ENCODE measurements around the gene TLNRD1.
"Not testable (repeated sequence)": the region's sequence is repeated elsewhere in the genome, so short reads cannot be mapped to it uniquely, and the experiment has no call there.

Gene TLNRD1

GRCh38 chr15:81000624-81001151, at the start of gene TLNRD1:
TLNRD1 (plus strand) TSS chr15:81000923; CDS start chr15:81002272, 1,349 bp downstream.
- Histone ChIP-seq H3K4me1 (ENCODE audit: insufficient read depth, low read length) (peaks cover 3% of the 10 kb centered on the region; the same call in 1 of the 2 replicates), H3K36me3 (ENCODE audit: insufficient read depth, low read length) (no peaks in the 10 kb centered on the region), H3K9me3 (ENCODE audit: control insufficient read depth, insufficient read depth, low read length) (no peaks in the 10 kb centered on the region), H3K9ac (ENCODE audit: low read depth, low read length) (peak within 1 kb of the TSS; percentile 82)

- H3K9me3 ChIP-seq (ENCODE audit: control insufficient read depth, insufficient read depth, low read length): no peaks in the 10 kb centered on the region; the same call in 1 of the 2 replicates
- peaks cover 28% of the 10 kb centered on the region for H3K4me1 ChIP-seq (ENCODE audit: insufficient read depth, low read length)
- H3K36me3 ChIP-seq (ENCODE audit: insufficient read depth, low read length): peaks cover 3% of the 10 kb centered on the region; the same call in 1 of the 2 replicates
- H3K9ac ChIP-seq (ENCODE audit: low read depth, low read length): no peak overlapping the region
Observed at GRCh38 chr15:80951941-80952340, 48.8 kb upstream of the TLNRD1 start.

- 0 out of 2 replicates have a peak, but pooled peaks cover 3% of the 10 kb centered on the region for H3K36me3 ChIP-seq (ENCODE audit: insufficient read depth, low read length)
- no peaks in the 10 kb centered on the region; the same call in 1 of the 2 replicates for H3K9me3 ChIP-seq (ENCODE audit: control insufficient read depth, insufficient read depth, low read length)
- H3K4me1 ChIP-seq (ENCODE audit: insufficient read depth, low read length): peaks cover 32% of the 10 kb centered on the region
- no peak overlapping the region for H3K9ac ChIP-seq (ENCODE audit: low read depth, low read length)
Observed at GRCh38 chr15:80953001-80953952, 47.4 kb upstream of the TLNRD1 start.

DNA sequence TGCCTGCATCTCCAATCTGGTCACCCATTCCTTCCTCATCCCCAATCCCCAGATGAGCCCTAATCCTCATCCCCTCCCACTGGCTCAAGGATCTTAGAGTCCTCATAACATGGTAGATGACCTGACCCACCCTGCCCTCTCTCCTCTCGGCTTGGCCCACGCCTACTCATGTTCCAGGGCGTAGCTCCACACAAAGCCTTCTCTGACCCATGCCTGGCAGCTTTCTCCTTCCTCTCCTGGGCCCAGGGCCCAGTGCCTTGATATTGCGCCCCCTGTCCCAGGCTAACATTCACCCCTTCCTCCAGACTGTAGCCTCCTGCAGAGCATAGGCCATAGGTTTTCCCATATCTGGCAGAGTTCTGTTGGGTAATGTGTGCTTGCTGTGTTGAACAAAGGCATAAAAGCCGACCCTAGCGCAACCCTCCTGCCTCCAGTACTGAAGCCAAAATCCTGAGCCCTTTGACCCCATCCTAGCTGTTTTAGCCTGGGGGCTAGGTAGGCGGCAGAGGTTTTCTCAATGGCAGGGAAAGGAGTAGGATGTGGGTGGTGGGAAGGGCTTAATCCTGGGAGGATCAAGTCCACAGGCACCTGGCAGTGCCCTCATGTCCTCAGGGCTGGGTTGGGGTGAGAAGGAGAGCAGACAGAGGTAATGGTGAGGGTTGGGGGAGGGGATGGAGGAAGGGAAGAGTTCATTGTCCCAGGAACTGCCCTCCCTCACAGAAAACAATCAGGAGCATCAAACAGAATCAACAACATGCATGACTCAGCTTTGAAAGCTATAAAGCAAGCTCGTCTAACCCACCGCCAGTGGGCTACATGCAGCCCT, 46.6 kb upstream of the TLNRD1 start:
- Histone ChIP-seq H3K4me1 (ENCODE audit: insufficient read depth, low read length) (peaks cover 32% of the 10 kb centered on the region), H3K9ac (ENCODE audit: low read depth, low read length) (no peak overlapping the region), H3K9me3 (ENCODE audit: control insufficient read depth, insufficient read depth, low read length) (no peaks in the 10 kb centered on the region; the same call in 1 of the 2 replicates), H3K36me3 (ENCODE audit: insufficient read depth, low read length) (0 out of 2 replicates have a peak, but pooled peaks cover 3% of the 10 kb centered on the region)

- not testable (repeated sequence) for H3K9ac ChIP-seq (ENCODE audit: low read depth, low read length); H3K9me3 ChIP-seq (ENCODE audit: control insufficient read depth, insufficient read depth, low read length); H3K36me3 ChIP-seq (ENCODE audit: insufficient read depth, low read length)
- H3K4me1 ChIP-seq (ENCODE audit: insufficient read depth, low read length): peaks cover 32% of the 10 kb centered on the region
Observed at GRCh38 chr15:80955571-80956452, 44.9 kb upstream of the TLNRD1 start.

GRCh38 chr15:80957556-80957955, 43.2 kb upstream of the TLNRD1 start:
- H3K9ac ChIP-seq (ENCODE audit: low read depth, low read length): no peak overlapping the region
- peaks cover 32% of the 10 kb centered on the region for H3K4me1 ChIP-seq (ENCODE audit: insufficient read depth, low read length)

DNA sequence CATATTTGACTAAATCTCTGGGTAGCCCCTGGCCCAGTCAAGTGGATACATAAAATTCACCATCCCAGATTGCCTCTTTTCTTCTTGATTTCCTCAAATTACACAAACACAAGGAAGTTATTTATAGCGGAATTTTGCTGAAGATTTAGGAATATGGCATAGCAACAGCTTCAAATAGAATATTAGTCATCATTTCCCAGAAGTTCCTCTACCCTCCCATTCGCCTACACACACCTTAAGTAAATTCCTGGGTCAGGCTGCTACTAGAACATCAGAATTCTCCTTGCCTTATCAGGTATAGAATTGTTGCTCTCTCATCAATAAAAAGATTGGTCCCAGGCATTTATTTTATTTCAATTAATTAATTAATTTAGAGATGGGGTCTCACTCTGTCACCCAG, 42.7 kb upstream of the TLNRD1 start:
- Histone ChIP-seq H3K4me1 (ENCODE audit: insufficient read depth, low read length) (peaks cover 32% of the 10 kb centered on the region), H3K9me3 (ENCODE audit: control insufficient read depth, insufficient read depth, low read length) (no peaks in the 10 kb centered on the region), H3K36me3 (ENCODE audit: insufficient read depth, low read length) (0 out of 2 replicates have a peak, but pooled peaks cover 3% of the 10 kb centered on the region), H3K9ac (ENCODE audit: low read depth, low read length) (no peak overlapping the region)

More at GRCh38 chr15:80957556-80957955, 43.2 kb upstream of the TLNRD1 start:
- no peaks in the 10 kb centered on the region for H3K9me3 ChIP-seq (ENCODE audit: control insufficient read depth, insufficient read depth, low read length)
- H3K36me3 ChIP-seq (ENCODE audit: insufficient read depth, low read length): 0 out of 2 replicates have a peak, but pooled peaks cover 3% of the 10 kb centered on the region

DNA sequence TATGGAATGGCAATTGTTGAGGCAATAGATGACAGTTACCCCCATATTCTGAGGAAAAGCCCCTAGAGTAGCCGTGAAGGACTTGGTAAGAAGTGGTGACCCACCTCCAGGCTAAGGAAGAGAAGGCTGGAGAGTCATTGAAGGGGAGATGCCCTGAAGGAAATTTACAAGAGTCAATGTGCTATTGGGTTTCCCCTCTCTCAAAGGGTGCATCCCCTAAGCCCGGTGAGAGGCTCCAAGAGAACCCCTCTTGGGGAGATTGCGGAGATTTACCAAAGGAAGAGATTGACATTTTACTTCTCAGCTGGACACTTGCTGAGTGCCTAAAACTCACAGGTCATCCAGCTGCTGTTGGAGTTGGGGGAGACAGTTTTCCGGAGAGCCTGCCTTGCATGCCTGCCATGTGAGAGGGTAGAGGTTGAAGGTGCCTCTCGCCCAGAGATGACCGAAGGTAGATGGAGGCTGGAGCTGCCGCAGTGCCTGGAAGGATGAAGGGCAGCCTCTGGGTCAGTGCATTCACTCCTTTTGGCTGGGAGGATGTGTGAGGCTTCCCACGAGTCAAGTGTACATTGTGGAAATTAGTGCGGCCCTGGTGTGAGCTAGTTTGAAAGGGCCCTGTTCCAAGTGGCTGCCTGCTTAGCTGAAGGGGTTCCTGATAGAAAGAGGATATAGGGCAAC, 41.8 kb upstream of the TLNRD1 start:
- H3K36me3 ChIP-seq (ENCODE audit: insufficient read depth, low read length): 0 out of 2 replicates have a peak, but pooled peaks cover 3% of the 10 kb centered on the region
- no peaks in the 10 kb centered on the region for H3K9me3 ChIP-seq (ENCODE audit: control insufficient read depth, insufficient read depth, low read length)
- H3K4me1 ChIP-seq (ENCODE audit: insufficient read depth, low read length): peaks cover 24% of the 10 kb centered on the region
- H3K9ac ChIP-seq (ENCODE audit: low read depth, low read length): no peak overlapping the region

DNA sequence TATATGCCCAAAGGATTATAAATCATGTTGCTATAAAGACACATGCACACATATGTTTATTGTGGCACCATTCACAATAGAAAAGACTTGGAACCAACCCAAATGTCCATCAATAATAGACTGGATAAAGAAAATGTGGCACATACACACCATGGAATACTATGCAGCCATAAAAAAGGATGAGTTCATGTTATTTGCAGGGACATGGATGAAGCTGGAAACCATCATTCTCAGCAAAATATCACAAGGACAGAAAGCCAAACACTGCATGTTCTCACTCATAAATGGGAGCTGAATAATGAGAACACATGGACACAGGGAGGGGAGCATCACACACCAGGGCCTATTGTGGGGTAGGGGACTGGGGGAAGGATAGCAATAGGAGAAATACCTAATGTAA, 35.3 kb upstream of the TLNRD1 start:
- H3K4me1 ChIP-seq (ENCODE audit: insufficient read depth, low read length): peaks cover 28% of the 10 kb centered on the region
- not testable (repeated sequence) for H3K36me3 ChIP-seq (ENCODE audit: insufficient read depth, low read length); H3K9me3 ChIP-seq (ENCODE audit: control insufficient read depth, insufficient read depth, low read length); H3K9ac ChIP-seq (ENCODE audit: low read depth, low read length)

DNA sequence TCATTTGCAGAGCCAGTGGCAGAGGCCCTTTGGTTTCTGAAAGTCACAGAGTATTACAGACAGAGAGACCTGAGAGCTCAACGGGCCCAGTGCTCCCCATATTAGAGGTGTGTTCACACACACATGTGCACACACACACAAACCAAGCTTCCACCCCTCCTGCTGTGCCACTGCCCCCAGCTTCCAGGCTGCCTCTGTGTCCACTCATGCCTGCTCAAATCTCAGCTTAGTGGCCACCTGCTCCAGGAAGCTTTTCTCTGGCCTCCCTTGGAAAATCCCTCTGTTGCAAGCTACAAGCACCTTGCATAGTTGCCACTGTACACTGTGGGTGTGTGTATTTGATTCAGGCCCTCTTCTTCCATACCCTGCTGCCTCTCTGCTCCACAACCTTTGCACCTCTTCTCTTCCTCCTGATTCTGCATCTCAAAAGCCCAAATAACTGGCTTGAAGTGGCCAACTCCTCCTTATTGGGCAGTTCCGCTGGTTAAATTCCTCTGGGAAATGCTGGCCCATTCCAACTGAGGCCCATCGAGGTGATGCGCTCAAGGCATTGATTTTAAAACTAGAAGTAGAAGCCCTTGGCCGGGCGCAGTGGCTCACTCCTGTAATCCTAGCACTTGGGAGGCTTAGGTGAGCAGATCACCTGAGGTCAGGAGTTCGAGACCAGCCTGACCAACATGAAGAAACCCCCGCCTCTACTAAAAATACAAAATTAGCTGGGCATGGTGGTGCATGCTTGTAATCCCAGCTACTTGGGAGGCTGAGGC, 34.1 kb upstream of the TLNRD1 start:
- H3K9me3 ChIP-seq (ENCODE audit: control insufficient read depth, insufficient read depth, low read length): no peaks in the 10 kb centered on the region
- H3K4me1 ChIP-seq (ENCODE audit: insufficient read depth, low read length): peaks cover 29% of the 10 kb centered on the region
- no peak overlapping the region for H3K9ac ChIP-seq (ENCODE audit: low read depth, low read length)
- peaks cover 3% of the 10 kb centered on the region; the same call in 1 of the 2 replicates for H3K36me3 ChIP-seq (ENCODE audit: insufficient read depth, low read length)

DNA sequence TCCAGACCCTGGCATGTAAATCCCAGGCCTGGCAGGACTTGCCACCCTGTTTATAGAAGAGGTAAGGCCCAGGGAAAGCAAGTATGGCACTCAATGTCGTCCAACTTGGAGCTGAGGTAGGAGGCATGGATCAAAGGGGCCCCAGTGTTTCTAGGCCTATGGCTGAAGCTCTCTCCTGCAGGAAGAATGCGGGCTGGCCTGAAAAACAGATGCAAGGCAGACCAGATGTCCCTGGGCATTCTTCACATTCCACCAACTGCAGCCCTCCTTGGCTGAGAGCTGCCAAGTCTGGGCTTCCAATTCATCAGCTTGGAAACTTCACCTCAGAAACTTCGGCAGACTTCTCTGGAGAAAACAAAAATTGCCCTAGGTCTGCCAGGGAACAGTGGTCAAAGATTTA, 33.3 kb upstream of the TLNRD1 start:
- peaks cover 3% of the 10 kb centered on the region; the same call in 1 of the 2 replicates for H3K36me3 ChIP-seq (ENCODE audit: insufficient read depth, low read length)
- H3K4me1 ChIP-seq (ENCODE audit: insufficient read depth, low read length): peaks cover 29% of the 10 kb centered on the region
- no peak overlapping the region for H3K9ac ChIP-seq (ENCODE audit: low read depth, low read length)
- H3K9me3 ChIP-seq (ENCODE audit: control insufficient read depth, insufficient read depth, low read length): no peaks in the 10 kb centered on the region

- Histone ChIP-seq H3K4me1 (ENCODE audit: insufficient read depth, low read length) (peaks cover 29% of the 10 kb centered on the region), H3K9ac (ENCODE audit: low read depth, low read length) (no peak overlapping the region), H3K9me3 (ENCODE audit: control insufficient read depth, insufficient read depth, low read length) (no peaks in the 10 kb centered on the region), H3K36me3 (ENCODE audit: insufficient read depth, low read length) (peaks cover 3% of the 10 kb centered on the region; the same call in 1 of the 2 replicates)
Observed at GRCh38 chr15:80967991-80968510, 32.7 kb upstream of the TLNRD1 start.

All from ES-I3 (cell line).